Measurements from ENCODE around the gene MAP3K7. TPM values are rescaled to one million over a fixed set of nuclear protein-coding genes. Genes with fewer than 3 reads are reported as not detected.

MAP3K7 gene
- total RNA-seq: 10 to 100 TPM; 26.5 to 29.1 TPM

DNA sequence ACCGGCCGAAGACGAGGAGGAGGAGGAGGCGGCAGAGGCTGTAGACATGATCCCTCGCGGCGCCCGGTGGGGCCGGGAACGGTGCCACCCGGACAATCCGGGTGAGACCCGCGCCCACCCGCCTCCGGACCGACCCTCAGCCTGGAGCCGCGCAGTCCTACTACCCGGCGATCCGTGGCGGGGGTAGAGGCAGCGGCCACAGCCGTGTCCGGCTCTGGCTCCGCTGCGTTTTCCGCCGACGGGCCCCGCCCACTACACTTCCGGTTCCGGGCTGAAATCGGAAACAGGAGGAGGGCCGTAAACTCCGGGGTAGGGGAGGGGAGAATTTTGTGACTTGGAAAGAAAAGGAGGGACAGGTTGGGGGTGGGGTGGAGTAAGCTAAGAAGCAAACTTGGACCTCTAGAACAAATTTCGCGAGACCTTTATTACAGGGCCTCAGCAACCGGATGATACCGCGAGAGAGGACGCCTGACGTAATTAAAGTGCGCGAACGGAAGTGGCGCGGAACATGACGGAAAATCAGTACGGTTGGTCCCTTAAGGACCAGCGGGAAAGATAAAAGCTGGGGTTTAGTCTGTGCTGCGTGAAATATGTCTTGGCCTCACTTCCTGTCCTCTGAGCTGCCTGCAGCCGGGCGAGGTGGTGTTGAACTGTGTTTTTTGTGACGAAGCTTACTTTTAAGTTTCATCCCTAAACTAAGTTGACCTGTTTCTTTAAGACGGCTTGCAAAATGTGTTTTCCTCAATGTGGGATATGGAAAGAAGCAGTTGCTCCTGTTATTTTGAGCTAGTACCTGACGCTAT, at the start of gene MAP3K7:
Gene MAP3K7, minus strand, starts transcription at position 237 of the 803 bp plus-strand sequence. Its CDS starts 189 bp downstream, at position 48.
- Mint-ChIP-seq H3K36me3 (peaks cover 5% of the 10 kb centered on the region), H3K4me1 (peaks cover 39% of the 10 kb centered on the region), H3K4me3 (peak within 1 kb of the TSS; percentile 99), H3K27me3 (peaks cover 29% of the 10 kb centered on the region), H3K27ac (peak within 1 kb of the TSS; percentile 99), H3K9me3 (ENCODE audit: low read depth) (no peaks in the 10 kb centered on the region)
- peak; percentile 96 for DNase-seq
- CTCF ChIA-PET: no interaction called here
- peak; percentile 91 for ATAC-seq

DNA sequence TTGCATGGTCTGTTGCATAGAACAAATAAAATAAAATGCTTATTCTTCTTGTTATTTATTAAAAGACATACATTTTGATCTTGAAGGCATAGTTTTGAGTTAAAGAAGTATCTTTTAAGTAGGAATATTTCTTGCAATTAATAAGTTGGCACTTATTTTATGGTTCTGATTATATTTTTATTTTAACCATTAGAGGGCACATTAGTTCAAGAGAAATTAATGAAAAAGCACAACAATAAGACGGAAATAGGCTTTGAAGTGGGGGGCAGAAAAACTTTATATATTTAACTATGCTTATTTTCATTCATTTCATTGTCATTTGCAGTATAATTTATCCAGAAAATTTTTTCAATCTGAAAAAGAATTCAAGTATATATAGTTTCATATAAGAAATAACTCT, 44.2 kb upstream of the MAP3K7 start:
- no peak overlapping the region for H3K27ac Mint-ChIP-seq
- peaks cover 18% of the 10 kb centered on the region for H3K27me3 Mint-ChIP-seq
- CTCF ChIA-PET: no interaction called here
- H3K36me3 Mint-ChIP-seq: no peaks in the 10 kb centered on the region
- H3K4me1 Mint-ChIP-seq: no peaks in the 10 kb centered on the region
- ATAC-seq (no peak), DNase-seq (no peak)
- H3K9me3 Mint-ChIP-seq (ENCODE audit: low read depth): peaks cover 3% of the 10 kb centered on the region
- H3K4me3 Mint-ChIP-seq: no peak overlapping the region

DNA sequence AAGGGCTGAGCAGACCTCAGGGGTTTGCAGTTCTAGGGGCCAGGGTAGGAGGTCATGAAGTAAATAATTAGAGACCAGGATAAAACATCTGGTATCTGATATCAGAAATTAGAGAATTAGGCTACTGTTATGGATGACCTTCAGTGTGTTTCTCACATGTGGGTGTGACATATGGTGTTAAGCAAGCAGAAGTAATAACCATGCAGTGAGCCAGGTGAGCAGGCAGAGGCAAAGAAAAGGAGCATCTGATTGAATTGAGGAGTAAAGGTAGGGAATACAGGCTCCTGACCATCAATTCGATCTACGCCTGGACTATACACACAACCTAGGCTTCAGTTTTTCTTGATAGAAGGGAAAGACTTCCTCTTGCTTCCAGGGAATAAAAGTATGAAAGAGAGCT, 34.7 kb upstream of the MAP3K7 start:
- no peaks in the 10 kb centered on the region for H3K36me3 Mint-ChIP-seq
- H3K4me1 Mint-ChIP-seq: no peaks in the 10 kb centered on the region
- DNase-seq (no peak), ATAC-seq (no peak)
- H3K9me3 Mint-ChIP-seq (ENCODE audit: low read depth): no peaks in the 10 kb centered on the region
- peaks cover 65% of the 10 kb centered on the region for H3K27me3 Mint-ChIP-seq
- H3K27ac Mint-ChIP-seq: no peak overlapping the region
- no peak overlapping the region for H3K4me3 Mint-ChIP-seq
- CTCF ChIA-PET: no interaction called here

DNA sequence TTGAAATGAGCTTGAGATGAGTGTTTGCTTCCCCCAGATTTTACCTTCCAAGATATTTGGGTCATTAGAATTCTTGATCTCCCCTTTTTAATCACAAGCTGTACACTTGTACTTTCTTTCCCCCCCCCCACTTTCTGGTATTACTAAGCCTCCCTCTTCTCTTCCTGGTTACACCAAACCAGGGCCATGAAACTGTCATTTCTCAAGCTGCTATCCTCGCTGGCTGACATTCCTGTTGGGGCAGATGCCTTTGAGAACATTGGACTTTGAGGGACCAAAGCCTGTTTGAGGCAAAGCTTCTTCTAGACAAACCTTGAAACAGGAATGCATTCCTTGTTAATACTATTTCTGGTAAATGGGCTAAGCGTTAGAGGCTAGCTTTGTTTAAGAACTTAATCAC, 32.3 kb upstream of the MAP3K7 start:
- CTCF ChIA-PET: no interaction called here
- no peak overlapping the region for H3K27ac Mint-ChIP-seq

DNA sequence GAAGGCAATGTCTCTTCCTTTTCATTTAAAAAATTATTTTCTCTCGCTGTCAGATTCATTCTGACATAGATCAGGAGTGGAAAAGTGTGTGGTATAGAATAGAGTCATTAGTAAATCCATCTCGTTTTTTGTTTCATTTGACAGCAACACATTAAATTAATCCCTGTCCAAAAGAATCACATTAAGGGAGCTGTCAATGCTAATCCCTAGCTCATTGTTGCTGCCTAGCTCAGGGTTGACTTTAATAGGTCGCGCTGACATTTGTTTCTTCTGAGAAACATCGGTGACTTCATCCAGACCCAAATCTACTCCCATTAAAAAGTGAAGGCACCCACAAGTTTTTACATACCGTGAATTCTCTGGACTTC, 25.4 kb upstream of the MAP3K7 start:
- no peak for ATAC-seq
- Mint-ChIP-seq H3K4me1 (peaks cover 10% of the 10 kb centered on the region), H3K36me3 (no peaks in the 10 kb centered on the region), H3K4me3 (peak overlapping the region; percentile 25), H3K9me3 (ENCODE audit: low read depth) (no peaks in the 10 kb centered on the region), H3K27ac (no peak overlapping the region), H3K27me3 (peaks cover 81% of the 10 kb centered on the region)
- DNase-seq: no peak
- CTCF ChIA-PET: no interaction called here

More for the DNA sequence above, 32.3 kb upstream of the MAP3K7 start:
- Mint-ChIP-seq H3K4me3 (no peak overlapping the region), H3K36me3 (no peaks in the 10 kb centered on the region), H3K9me3 (ENCODE audit: low read depth) (no peaks in the 10 kb centered on the region), H3K27me3 (peaks cover 66% of the 10 kb centered on the region), H3K4me1 (no peaks in the 10 kb centered on the region)
- DNase-seq (no peak), ATAC-seq (no peak)

DNA sequence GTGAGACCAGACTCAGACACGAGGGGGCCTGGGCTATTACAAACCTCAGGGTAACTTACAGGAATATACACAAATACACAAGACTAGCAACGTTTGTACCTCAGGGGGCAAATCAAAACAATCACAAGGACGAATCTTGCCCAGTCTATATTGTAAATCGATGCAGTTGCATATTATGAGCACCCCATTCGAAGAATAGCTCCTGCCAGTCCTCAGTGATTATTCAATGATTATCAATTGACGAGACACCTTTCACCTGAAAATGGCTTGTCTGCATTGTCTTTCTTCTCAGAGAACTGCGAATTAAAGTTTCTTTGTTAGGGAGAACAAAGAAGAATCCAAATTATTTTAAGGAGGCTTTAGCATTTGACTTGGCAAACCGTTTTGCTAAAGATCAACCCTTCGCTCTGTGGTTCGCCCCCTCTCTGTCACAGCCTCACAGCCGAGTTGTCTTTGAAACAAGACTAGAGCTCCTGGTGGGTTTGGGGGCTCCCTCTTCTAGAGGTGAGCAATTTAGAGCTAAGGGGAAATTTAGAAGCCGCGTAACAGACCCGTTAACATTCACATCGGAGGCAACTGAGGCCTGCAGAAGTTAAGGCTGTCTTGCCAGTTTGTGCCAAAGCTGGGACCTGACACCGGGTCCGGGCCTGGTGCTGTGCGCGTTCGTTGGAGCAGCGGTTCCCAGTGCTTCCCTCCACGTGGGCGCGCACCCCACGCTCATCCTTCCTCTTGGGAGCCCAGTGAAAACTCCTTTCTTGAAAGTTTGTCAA, 24.9 kb upstream of the MAP3K7 start:
- H3K9me3 Mint-ChIP-seq (ENCODE audit: low read depth): no peaks in the 10 kb centered on the region
- CTCF ChIA-PET: no interaction called here
- peaks cover 10% of the 10 kb centered on the region for H3K4me1 Mint-ChIP-seq
- H3K4me3 Mint-ChIP-seq: peak overlapping the region; percentile 73
- no peak for ATAC-seq
- H3K27me3 Mint-ChIP-seq: peaks cover 77% of the 10 kb centered on the region
- DNase-seq: no peak
- no peak overlapping the region for H3K27ac Mint-ChIP-seq
- H3K36me3 Mint-ChIP-seq: no peaks in the 10 kb centered on the region

DNA sequence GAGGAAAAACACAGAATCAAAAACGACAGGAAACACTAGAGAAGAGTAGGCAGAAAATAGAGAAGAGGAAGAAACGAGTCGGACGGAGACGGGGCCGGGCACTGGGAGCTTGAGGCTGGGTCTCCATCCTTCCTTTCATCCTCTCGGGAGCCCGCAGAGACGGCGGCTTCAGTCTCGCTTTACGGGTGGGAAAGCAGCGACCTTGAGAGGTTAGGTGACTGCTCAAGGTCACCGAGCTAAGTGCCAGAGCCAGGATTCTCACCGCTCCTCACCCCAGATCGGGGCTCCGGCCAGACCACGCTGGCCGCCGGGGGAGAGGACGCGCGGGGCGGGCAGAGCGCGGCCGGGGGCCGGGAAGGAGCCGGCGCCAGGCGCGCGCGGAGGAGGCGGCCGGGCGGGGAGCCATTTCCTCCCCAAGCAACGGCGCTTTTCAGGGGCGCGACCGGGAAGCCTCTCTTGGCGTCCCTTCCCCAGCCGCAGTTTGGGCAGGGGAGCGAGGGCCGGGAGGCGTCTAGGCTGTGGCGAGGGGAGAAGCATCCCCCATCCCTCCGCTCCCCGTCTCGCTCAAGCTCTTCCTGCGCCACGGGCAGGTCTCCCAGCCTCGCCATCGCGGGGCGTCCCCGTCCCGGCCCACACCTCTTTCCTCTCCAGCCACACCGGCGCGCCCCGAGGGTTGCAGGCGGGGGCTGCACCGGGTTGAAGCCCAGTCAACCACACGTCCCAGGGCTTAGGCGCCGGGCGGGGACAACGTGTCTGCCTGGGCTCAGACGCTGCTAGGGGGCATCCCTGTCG, 24.1 kb upstream of the MAP3K7 start:
- CTCF ChIA-PET: interaction anchor here (0.6 kb wide), 1 partner anchor 273 kb away, joined by 3 read pairs; no protein-coding TSS in a partner anchor
- Mint-ChIP-seq H3K27me3 (peaks cover 77% of the 10 kb centered on the region), H3K36me3 (no peaks in the 10 kb centered on the region), H3K4me3 (peak overlapping the region; percentile 73), H3K27ac (no peak overlapping the region), H3K4me1 (peaks cover 10% of the 10 kb centered on the region), H3K9me3 (ENCODE audit: low read depth) (no peaks in the 10 kb centered on the region)
- peak; percentile 49 for DNase-seq
- ATAC-seq: peak; percentile 83

DNA sequence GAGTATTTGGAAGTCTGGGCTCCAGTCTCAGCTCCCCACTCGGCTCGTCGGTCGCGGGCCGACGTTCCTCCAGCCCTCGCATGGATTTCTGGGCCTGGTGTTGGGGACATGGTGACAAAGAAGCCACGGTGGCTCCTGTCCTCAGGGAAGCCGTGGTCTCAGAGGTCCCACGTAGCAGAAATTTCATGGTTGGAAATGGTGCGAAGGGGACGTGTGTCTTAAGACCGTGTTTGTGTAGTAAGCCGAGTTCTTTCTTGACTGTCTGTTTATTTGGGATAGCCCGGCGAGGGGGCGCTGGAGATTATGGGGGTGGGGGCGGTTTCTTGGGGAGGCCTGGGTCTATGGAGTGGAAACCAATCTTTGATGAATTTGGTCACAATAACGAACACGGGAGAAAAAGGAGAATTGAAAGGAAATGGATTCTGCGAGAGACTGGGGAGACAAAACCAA, 23.5 kb upstream of the MAP3K7 start:
- Mint-ChIP-seq H3K4me1 (peaks cover 10% of the 10 kb centered on the region), H3K36me3 (no peaks in the 10 kb centered on the region), H3K9me3 (ENCODE audit: low read depth) (no peaks in the 10 kb centered on the region), H3K4me3 (peak overlapping the region; percentile 73), H3K27me3 (peaks cover 75% of the 10 kb centered on the region), H3K27ac (no peak overlapping the region)
- DNase-seq (no peak), ATAC-seq (no peak)
- CTCF ChIA-PET: interaction anchor here (1.0 to 1.2 kb wide), 2 partner anchors 18 to 73 kb away, joined by 3 read pairs; no protein-coding TSS in a partner anchor

DNA sequence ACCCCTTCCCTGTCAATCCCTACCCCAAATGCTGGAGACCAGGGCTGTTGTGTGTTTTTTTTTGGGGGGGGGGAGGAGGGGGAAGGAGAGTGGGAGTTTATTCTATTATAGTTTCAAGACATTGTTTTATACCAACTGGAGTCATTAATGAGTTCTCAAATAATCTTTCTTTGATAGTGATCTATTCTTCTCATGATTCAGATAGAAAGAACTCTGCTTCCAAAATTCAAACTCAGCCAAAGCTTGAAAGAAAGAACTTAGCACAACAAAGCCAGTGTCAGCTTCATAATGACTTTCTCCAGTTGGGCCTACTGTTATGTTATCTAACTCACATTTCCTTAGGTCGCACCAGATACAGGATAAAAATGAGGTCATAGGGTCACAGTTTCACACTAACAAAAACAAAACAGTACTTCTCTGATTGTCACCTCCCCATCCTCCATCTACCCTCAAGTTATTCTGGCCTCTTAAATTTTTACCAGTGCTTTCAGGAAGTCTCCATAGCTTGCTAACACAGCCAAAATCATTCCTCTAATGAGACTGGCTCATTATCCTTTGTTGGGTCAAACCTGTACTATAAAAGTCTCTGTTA, 19.0 kb upstream of the MAP3K7 start:
- no peak overlapping the region for H3K4me3 Mint-ChIP-seq
- CTCF ChIA-PET: no interaction called here
- ATAC-seq (no peak), DNase-seq (no peak)
- peaks cover 73% of the 10 kb centered on the region for H3K27me3 Mint-ChIP-seq
- H3K27ac Mint-ChIP-seq: no peak overlapping the region
- H3K4me1 Mint-ChIP-seq: peaks cover 5% of the 10 kb centered on the region
- no peaks in the 10 kb centered on the region for H3K9me3 Mint-ChIP-seq (ENCODE audit: low read depth)
- no peaks in the 10 kb centered on the region for H3K36me3 Mint-ChIP-seq

DNA sequence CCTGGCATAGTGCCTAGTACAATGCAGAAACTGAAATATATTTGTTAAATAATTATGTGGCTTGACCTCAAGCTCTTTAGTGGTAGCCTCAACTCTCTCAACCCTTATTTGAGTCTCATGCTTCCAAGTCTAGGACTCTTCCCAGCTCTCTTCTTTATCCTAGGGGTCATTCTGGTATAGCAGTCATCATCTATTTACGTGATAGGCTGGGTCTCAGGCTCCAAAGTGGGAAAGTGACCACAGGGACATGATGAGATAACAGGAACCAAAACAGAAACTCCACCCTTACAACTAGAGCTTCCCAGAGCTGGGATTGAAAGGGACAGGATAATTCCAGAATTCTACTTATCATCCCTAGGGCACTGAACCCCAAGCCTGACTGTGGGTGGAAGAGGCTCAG, 17.7 kb upstream of the MAP3K7 start:
- H3K27me3 Mint-ChIP-seq: peaks cover 67% of the 10 kb centered on the region
- CTCF ChIA-PET: no interaction called here

DNA sequence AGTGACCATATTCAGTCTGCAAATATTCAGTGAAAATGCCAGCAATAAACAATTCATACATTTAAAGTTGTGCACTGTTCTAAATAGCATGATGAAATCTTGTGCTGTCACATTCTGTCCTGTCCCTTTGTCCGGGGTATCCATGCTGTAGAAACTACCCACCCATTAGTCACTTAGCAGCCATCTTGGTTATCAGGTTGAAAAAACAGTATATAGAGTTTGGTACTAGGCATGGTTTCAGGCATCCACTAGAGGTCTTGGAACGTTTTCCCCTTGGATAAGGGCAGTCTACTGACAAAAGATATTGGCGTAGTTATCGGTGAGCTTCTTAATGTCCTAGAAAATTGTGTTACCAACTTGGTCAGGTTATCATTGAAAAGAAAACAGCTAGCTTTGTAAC, 12.3 kb upstream of the MAP3K7 start:
- Mint-ChIP-seq H3K27me3 (peaks cover 66% of the 10 kb centered on the region), H3K36me3 (no peaks in the 10 kb centered on the region), H3K9me3 (ENCODE audit: low read depth) (no peaks in the 10 kb centered on the region), H3K4me3 (no peak overlapping the region), H3K4me1 (no peaks in the 10 kb centered on the region), H3K27ac (no peak overlapping the region)
- ATAC-seq (no peak), DNase-seq (no peak)
- CTCF ChIA-PET: no interaction called here

More for the DNA sequence above, 17.7 kb upstream of the MAP3K7 start:
- no peaks in the 10 kb centered on the region for H3K36me3 Mint-ChIP-seq
- DNase-seq (no peak), ATAC-seq (no peak)
- H3K4me1 Mint-ChIP-seq: no peaks in the 10 kb centered on the region
- H3K9me3 Mint-ChIP-seq (ENCODE audit: low read depth): no peaks in the 10 kb centered on the region
- no peak overlapping the region for H3K4me3 Mint-ChIP-seq
- no peak overlapping the region for H3K27ac Mint-ChIP-seq

DNA sequence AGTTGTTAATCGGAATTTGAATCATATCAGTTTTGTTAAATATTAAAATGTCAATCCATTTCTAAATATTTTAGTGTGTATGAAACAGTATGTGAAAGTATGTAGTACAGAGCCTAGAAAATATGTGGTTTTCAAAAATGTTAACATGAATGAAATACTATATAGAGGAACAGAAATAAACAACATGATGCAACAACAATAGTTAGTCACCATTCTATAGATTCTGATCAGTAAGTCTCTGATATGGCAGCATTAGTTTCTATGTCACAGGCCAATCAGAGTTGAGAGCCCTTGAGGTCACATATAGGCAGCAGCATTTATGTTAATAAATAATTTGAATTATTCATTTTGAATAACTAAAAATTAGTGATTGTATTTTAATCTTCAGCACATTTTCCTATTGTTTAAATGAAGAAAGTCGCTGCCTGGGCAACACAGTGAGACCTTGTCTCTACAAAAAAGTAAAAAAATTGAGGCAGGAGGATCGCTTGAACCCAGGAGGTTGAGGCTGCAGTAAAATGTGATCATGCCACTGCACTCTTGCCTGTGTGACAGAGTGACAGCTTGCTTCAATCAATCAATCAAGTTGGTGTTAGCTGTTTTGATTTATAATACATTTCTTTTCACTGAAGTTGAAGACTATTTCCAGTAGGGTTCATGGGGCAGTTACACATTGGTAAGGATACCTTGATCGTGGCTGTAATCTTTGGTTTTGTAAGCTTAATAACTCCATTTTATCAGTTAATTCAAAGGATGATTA, 11.5 kb upstream of the MAP3K7 start:
- CTCF ChIA-PET: no interaction called here
- Mint-ChIP-seq H3K27me3 (peaks cover 66% of the 10 kb centered on the region), H3K4me3 (no peak overlapping the region), H3K27ac (no peak overlapping the region), H3K4me1 (no peaks in the 10 kb centered on the region), H3K9me3 (ENCODE audit: low read depth) (no peaks in the 10 kb centered on the region), H3K36me3 (no peaks in the 10 kb centered on the region)
- no peak for DNase-seq
- no peak for ATAC-seq

Measured in activated CD8-positive, alpha-beta memory T cell treated with anti-CD3 and anti-CD28 coated beads, Interleukin-2, amount 10 ng/mL, durations not matched to agents 7 days and 5 days (primary cell).